Astrocyte of the hippocampus (primary cell): ENCODE results near the gene NCR3LG1.

Experiments used
- DNase-seq: peaks from one replicate; pipeline ENCODE4 v3.0.0; 2011; ENCODE audit warnings: low read depth, low spot score

NCR3LG1 gene

DNA sequence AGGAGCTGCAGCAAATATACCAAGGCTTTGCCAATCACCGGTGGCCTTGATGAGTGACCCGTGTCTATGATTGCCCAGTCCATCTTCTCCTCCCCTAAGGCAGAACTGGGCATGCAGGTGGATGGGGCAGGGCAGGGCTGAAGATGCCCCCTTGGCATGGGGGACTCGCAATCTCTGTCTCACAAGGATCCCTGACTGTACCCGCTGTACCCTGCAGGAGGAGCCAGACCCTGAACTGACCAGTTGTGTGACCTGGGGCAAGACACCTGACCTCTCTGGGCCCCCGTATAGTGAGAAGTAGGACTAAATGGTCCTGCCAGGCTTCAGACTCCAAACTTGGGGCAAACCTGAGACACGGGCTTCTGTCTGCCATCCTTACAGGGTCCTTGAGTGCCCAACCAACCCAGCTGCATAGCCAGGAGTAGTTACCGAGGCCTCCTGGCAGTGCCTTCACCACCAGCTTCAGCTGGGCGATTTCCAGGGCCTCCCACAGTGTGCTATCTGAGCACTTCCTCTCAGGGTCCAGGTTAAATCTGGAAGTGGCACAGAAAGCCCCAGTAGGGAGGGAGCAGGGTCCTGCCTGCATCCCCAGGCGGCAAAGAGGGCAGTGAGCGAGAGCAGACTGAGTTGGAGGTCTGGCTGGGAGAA, 43.3 kb downstream of the NCR3LG1 start:
- DNase-seq, result no peak

DNA sequence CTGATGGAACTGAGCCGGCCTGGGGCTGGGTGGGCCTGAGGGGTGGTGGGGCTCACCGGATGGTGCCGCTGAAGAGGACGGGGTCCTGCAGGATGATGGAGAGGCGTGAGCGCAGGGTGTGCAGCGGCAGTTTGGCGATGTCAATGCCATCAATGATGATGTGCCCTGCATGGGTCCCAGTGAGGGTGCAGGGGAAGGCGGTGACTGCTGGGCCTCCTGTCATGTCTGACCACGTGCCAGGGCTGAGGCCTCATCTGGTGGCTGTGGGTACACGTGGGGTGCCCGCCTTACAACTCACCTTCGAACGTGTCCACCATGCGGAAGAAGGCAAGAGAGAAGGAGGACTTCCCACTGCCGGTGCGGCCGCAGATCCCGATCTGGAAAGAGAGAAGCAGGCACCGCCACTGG, 44.0 kb downstream of the NCR3LG1 start:
- no peak for DNase-seq

DNA sequence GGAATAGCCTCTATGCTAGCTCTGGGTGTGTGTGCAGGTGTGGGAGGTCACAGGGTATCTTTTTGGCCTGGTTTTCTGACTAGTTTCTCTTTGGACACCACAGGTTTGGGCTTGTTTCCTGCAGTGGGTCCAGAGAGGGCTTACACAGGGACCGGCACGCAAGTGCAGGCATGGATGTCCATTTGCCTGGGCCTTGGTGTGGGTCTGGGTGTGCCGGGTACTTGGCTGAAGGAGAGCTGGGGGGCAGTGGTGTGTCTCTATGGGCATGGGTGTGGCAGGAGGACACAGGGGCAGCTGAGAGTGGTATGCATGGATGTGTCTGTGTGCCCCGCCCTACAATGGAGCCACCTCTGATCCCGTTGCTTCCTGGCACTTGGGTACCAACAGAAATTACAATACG, 44.4 kb downstream of the NCR3LG1 start:
- no peak for DNase-seq

DNA sequence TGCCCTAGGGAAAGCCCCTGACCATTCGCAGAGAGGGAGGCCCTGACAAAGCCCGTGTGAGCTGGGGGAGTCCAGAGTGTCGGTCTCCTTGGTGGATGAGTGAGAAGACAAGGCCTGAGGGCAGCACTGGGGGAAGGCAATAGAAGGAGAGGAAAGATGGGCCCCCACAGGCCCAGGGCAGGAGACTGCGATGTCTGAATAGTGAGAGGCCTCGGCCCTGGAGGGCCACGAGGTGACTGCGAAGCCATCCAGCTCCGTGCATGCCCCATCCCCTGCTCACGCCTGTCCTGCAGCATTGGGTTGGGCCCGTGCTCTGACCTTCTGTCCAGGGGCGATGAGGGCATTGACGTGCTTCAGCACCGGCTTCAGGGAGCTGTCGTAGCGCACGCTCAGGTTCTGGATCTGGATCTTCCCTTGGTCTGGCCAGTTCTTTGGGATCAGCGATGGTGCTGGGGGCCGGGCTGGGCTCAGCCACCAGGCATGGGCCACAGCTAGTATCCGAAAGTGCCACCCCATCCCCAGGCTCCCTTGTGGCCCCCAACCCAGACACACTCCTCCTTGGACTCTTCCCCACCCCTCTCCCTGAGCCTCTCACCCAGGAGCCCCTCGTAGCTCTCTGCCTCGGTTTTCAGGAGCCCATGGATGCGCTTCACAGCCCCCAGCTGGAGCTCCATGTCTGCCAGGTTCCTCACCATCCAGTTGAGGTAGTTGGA, 45.2 kb downstream of the NCR3LG1 start:
- DNase-seq, result no peak

DNA sequence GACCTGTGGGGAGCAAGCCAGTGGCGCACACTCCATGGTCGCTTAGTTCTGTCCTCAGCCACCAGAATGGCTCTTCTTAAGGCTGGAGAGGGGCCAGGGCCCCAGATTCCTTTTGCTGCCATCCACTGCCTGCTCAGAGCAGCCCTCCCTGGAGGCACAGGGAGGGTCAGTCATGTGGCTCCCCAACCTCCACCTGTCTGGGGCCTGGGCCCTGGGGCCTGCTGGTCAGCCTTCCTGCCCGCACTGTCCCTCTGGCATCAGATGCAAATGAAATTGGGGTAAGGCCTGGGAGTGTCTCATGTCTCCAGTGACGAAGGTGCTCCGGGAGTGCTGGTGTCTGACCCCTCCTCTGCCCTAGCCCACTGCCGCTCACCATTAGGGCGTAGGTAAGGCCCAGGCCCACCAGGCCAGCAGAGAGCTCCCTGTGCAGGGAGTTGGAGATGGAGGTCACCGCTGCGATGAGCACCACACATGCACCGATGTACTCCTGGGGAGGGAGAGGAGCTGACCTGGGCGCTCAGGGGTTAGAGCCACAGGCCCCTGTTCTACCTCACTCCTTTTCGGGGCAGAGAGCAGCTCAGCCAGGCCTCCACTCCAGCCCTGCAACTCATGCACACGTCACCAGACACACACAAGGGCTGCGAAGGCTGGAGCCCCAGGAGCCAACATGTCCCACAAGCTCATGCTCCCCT, 45.9 kb downstream of the NCR3LG1 start:
- no peak for DNase-seq

DNA sequence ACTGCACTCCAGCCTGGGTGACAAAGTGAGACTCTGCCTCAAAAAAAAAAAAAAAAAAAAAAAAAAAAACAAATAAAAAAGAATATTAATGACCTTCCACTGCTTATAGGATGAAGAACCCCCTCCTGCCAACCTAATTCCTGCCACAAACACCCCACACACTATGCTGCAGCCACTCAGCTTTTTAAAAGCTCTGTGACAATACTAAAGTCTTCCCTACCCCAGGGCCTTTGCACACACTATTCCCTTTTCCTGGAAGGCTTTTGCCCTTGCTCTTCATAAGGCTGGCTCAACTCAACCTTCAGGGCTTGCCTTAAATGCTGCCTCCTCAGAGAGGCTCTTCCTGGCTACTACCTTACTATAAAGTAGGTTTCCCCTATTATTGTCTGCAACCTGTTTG, 47.6 kb downstream of the NCR3LG1 start:
- no peak for DNase-seq

DNA sequence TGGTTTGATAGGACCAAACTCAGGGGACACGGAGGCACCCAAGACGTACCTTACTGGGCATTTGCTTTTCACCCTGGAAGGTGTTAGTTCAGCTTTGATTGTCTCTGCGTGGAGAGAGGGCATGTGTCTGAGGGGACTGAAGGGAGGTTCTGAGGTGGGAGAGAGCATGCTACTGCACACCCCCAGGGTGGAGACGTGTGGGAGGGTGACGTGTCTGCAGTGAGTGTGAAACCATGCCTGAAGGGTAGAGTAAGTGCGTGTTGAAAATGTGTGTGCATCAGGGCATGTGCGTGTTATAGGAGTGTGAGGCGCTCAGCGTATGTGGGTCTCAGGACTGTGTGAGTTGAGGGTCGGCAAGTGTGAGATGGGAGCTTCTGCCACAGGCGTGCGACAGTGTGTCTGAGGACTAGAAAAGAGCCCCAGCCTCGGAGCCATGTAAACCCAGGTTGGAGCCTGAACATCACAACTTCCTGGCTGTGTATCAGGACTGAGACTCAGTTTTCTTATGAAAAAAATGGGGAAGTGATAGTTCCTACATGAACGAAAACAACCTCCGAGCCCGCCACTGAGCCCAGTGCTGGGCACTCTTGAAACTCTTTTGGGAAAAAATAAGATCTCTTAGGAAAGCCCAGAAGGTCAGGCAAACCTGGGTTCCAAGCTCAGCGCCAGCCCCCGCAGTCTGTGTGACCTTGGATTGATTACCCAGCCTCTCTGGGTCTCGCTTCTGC, 48.6 kb downstream of the NCR3LG1 start:
- no peak for DNase-seq

DNA sequence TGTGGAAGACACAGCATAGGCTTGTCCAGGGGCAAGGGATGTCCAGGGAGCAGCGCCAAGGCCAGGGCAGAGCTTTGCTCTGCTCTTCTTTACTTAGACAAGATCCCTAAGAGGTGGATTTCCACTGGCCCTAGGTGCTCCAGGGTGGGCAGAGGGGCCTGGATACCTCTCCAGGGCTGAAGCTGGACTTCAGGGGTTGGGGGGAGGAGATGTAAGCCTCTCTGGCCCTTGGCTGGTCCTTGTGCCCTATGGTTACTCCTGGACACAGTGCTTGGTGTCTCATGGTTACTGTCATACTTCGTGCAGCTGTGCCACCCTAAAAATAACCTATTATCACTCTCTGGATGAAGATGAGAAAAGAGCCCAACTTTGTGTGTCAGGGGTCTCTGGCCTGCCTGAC, 49.7 kb downstream of the NCR3LG1 start:
- no peak for DNase-seq

DNA sequence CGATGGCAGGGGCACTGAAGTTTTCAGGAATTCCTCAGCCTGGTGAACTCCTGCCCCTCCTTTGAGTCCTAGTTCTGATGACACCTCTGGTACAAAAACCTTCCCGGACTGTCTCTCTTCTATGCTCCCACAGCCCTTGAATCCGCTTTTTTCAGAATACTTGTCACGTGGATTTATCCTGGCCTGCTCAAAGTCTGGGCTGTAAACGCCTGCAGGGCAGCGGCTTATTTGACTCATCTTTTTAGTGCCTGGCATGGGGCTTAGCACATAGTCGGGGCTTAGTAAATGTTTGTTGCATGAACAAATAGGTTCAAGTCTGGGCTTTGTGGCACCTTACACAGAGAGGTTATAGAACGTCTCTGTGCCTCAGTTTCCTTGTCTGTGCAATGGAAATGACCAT, 50.2 kb downstream of the NCR3LG1 start:
- no peak for DNase-seq

DNA sequence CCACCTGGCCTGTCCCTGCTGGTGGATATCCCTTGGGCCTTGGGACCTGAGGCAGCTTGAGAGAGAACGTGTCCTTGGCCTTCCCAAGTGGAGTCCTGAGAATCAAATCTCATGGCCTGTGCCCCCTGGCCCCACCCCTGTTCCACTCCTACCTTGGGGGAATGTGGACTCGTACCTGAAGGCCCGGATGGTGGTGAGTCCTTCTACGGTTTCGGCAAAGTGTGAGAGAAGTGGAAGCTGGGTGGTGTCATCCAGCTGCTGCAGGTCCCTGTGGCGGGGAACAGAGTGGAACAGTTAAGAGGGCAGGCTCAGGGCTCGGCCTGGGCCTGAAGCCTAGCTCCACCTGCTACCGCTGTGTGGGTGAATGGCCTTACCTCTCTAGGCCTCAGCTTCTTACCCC, 50.9 kb downstream of the NCR3LG1 start:
- DNase-seq, result no peak

DNA sequence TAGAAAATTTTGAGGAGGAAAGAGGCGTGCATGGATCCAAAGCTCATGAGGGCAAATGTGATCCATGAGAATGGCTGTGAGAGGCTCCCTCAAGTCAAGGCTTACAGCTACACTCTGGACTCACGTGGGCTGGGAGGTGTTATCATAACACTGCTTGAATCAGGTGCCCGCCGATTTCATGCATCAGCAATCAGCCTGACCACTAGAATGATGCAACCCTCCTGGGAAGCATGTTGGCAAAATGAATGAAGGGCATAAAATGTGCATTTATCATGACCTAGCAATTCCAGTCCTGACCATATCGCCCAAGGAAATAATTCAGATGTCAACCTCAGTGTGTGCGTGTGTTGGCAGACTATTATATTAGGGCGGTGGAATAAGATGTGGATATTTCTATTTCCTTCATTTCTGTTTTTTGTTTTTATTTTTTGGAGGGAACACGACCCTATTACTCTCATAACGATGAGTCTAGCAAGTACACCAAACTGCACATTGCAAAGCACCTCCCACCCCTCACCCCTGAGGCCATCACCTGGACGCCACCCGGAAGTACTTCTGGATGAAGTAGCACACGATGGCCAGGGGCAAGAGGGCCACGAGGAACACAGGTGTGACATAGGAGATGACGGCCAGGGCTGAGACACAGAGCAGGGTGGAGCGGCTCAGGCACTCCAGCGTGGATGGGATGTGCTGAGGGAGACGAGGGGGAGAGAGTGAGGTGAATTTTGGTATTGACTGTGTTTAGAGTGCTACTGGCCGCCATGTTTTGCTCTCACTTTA, 52.6 kb downstream of the NCR3LG1 start:
- peak; percentile 33 for DNase-seq

DNA sequence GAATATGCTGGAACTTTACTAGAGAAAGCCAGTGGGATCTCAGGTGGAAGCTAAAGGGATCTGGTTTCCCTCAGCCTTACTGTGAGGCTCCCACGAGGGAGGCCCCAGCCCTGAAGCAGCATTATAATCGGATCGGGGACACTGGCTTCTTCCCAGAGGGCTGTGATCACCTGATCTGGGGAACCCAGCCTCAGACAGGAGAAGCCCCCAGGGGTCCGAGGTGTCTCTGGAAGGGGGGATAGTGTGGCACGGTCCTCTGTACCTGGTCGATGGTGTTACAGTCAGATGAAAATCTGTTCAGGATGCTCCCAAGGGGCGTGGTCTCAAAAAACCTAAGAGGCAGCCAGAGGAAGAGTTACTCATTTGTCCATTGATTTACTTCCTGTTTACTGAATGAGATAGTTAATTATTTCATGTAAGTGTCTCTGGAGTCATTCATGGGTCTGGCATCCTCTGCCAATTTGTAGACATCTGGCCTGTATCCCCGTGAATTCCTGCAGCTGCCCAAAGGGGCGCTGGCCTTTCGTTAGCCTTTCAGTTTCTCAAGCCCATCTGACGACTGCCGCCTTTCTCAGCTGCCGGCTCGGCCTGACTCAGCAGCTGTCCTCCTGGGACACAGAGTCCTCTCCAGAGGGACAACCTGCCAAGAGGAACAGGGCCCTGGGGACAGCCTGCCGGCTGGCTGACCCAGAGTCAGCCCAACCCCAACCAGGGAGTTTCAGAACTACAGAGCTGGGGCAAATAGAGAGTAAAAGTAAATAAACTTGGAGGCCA, 53.8 kb downstream of the NCR3LG1 start:
- DNase-seq, result peak; percentile 16

DNA sequence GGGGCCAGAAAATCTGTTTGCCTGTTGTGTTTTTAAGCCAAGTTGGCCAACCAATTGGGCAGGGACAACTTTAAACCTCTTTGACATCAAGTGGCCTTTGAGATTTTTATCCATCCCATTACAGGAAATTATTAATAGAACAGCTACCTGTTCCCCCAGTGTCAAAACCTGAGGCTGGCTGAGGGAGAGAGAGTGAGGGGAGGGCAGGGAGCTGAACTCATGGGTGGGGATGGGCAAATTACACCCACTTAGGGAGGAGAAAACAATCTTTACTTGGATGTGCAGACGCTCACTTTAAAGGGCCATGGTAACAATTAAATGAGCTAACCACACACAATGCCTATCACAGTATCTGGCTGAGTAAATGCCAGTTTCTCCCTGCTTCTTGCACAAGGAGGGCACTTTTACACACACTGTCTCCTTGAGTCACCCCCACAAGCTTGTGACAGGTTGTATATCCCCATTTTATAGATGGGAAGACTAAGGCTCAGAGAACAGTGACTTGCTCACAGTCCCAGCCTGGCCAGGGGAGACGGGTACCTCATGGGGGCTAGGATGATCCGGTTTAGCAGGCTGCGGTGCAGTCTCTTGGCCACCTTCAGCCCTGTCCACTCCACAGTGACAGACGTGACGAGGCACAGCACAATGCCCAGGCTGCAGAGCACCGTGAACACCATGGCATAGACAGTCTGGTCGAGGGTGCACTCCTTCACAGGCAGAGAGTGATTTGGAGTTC, 54.6 kb downstream of the NCR3LG1 start:
- DNase-seq, result no peak

DNA sequence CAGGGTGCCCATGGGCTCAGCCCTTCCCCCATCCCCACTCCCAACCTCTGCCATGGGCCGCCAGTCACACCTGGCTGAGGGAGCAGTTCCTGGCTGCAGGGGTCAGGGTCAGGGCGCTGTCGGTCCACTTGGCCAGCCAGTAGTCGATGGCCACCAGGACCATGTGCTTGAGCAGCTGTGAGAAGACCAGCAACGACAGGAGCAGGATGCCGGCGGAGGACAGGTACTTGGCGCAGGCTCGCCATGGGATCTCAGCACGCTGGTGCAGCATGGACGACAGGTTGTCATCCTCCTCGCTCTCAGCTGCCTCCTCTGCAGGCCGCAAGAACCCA, 55.2 kb downstream of the NCR3LG1 start:
- DNase-seq, result no peak

DNA sequence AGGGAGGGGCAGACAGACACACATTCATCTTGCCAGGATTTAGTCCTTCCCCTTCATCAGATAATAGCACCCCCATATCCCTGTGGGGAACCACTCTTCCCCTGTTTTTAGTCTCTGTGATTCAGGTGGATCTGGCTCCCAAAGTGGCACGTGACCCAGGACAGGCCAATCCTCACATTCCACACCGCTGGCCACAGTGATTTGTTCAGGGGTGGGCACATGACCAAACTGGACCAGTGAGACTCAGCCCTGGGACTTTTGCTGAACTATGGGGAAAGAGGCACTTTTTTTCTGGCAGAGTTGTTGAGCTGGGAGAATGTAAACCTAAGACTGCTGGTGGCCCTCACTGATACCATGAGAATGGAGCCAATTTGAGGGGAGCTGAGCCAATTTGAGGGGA, 56.0 kb downstream of the NCR3LG1 start:
- no peak for DNase-seq

DNA sequence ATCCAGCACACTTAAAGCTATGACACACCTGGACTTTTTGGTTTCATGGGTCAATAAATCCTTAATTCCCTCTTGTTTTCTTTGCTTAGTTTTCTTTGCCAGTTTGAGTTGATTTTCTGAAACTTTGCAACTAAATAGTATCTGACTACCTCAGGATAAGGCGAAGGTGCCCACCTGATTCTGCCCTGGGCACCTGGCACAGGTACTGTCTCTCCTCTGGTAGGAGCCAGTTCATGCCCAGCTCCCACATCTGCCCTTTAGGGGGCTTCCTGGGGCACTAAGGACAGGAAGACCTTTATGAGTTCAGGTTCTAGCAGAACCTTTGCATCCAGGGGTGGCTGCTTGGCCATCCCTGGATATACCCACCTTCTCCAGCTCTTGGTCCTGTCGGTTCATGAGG, 56.4 kb downstream of the NCR3LG1 start:
- DNase-seq, result no peak

DNA sequence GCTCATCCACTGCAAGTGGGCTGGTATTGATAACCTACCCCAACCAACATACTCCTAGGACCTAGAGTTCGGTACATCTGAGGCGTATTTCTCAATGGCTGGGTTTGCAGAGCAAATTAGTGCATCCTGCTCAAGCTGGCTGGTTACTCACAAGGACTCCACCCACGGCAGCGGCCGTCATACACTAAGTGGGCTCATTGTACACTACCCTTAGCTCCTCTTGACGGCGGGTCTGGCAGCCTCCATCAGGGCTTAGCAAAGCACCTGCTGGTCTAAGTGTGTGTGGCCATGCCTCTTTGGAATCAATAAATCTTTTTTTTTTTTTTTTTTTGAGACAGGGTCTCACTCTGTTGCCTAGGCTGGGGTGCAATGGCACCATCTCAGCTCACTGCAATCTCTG, 57.0 kb downstream of the NCR3LG1 start:
- DNase-seq, result no peak

DNA sequence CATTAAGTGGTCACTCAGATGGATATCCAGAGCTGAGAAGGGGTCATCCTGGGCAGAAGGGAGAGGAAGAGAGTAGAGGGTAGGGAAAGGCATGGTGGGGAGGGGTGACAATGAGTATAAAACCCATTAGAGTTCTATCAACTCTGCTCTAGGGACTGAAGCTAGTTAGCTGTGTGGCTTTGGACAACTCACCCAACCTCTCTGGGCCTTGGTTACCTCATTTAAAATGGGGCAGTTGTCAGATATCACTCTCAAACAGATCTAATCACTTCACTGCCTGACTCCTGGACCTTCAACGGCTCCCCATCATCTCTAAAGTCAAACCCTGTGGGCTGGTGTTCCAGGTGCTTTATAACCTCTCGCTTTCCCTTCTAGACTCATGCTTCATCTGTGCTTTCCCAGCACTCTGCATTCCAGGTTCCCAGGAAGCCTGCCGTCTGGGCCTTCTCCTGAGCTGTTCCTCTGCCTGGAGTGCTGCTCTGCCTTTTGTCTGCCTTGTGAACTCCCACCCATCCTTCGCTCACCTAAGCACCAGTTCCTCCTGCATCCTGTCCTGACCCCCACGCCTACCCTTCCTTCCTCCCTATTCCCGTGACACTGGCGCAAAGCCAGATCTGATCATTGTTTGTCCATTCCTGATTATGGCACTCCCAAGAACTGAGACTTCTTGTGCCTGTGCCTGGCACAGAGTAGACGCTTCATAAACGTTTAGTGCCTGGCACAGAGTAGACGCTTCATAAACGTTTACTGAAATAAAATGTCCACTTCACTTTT, 59.2 kb downstream of the NCR3LG1 start:
- no peak for DNase-seq

DNA sequence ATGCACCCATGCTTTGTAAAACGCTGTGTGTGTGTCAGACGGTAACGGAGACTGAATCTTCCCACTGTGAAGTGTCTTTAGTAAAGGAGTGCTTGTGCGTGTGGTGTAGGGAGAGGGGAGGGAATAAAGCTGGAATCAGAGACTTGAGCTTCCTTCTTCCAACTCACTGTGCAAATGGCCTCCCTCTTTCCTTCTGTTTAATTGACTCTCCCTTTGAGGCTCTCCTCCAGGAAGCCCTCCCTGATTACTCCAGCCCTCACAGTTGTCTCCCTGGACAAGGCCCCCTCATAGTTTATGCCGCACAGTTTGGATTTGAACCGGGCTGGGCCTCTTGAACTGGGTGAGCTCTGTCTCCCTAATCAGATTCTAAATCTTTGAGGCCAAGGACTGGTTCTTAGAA, 59.8 kb downstream of the NCR3LG1 start:
- no peak for DNase-seq
